Mammary microvascular endothelial cell (primary cell): ENCODE results near the gene TRPM1. TPM values are rescaled to one million over a fixed set of nuclear protein-coding genes. Genes with fewer than 3 reads are reported as not detected.

Experiments
- total RNA-seq: library from RNA; depleted of rRNA; stranded (reverse); fragments of >200 nt; gene quantifications from 2 replicates; pipeline ENCODE4 v1.2.3, GENCODE V29; 2015

TRPM1 gene
- under 0.01 and 0.60 TPM in 2 replicates for total RNA-seq

DNA sequence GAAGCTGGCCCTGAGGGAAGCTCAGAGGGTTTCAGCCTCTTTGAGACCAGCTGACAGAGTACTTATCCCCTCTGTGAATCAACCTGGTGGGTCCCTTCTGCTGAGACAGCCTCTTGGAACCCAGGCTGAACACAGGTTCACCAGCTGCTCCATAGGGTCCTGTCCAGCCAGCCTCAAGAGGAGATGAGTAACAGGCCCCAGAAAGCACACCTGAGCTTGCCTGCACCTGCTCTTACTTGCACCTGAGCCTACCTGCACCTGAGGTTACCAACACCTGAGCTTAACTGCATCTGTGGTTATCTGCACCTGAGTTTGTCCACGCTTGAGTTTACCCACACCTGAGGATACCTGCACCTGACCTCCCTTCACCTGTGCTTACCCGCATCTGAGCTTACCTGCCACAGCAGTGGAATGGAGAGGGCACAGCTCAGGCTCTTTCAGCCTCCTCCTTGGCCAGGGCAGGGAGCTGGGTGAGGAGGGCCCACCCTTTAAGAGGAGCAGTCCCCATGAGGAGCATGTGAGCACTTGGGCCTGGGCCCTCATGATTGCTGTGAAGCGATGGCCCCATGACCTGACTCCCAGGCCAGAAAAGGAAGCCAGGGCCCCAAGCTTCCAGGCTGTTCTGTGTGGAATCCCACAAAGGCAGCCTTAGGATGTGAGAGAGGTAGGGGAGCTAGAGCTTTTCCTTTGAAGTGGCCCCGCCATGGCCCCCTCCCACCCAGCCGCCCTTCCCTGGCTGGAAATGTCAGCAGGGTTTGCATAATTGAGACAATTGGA lies at the start of gene TRPM1:
Gene TRPM1, minus strand, starts transcription at position 464 of the 777 bp plus-strand sequence. CDS start 20,370 bp downstream, outside the sequence.

DNA sequence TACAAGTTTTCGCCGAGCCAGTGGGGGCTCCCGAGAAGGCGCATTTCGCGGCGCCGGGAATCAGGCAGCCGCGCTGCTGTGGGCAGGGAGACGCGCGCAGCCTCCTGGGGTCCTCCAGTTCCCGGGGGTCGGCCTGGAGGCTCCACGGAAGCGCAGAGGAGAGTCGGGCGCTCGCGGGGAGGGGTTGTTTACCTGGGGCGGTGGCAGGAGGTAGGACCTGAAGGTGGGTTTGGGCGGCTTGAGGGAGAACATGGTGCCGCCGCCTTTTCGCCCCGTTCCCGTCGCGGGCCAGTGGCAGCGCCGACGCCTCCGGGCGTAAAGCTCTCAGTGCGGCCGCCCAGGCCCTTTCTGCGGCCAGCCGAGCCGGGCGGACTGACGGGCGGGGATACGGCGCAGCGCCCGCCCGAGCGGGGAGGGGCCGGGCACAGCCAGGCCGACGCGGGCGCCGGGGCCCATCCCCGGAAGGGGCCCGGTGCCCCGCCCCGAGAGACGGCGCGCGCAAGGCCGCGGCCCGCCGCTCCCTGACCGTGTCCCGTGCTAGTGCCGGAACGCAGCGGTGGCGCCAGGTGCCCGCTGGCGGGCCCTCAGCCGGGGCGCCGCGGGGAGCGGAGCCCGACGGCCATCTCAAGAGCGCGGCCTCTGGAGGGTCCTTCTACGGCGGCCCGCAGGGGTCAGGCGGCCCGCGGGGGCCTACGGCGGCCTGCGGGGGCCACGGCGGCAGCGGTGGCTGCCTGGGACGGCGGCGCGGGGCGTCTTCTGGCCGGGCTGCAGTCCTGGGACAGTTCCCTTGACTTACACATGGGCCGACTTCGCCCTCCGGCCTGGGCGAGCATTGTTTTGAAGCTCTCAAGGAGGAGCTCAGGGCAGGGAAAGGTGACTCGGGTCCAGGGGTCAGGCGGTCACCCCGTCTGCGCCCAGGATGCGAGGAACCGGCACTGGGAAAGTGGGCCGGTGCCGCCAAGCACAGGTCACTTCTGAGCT lies 110.0 kb downstream of the TRPM1 start, which contains the start of gene MTMR10:
Gene MTMR10, minus strand, starts transcription at position 374 of the 981 bp plus-strand sequence. Its CDS starts 122 bp downstream, at position 252.

Other genes with a start within 250 kb of the TRPM1 start
- 9.4 and 11.1 TPM in 2 replicates for gene FAN1, start 197.8 kb downstream of the TRPM1 start, total RNA-seq
- 49.4 and 50.5 TPM in 2 replicates for gene MTMR10, start 110.1 kb downstream of the TRPM1 start, total RNA-seq
- 27.0 and 33.5 TPM in 2 replicates for gene KLF13, start 225.1 kb upstream of the TRPM1 start, total RNA-seq